ENCODE measurements around the gene LCE5A.

DNA sequence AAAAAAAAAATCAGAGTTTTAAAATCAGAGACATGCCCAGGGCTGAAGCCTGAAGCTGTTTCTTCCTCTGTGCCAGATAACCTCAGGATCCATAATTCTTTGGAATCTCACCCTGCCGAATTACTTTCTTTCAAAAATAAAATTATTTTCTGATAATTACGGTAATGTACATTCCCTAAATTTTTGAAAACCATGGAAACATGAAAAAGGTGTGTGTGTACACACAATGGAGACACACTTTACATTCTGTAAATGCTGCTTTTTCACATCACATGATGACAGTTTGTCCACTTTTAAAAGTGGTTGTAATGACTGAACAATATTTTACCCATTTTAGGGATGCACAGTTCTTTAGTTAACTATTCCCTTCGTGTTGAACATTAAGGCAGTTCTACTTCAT, 25.2 kb downstream of the LCE5A start:
- TF ChIP-seq, protein P1, sequence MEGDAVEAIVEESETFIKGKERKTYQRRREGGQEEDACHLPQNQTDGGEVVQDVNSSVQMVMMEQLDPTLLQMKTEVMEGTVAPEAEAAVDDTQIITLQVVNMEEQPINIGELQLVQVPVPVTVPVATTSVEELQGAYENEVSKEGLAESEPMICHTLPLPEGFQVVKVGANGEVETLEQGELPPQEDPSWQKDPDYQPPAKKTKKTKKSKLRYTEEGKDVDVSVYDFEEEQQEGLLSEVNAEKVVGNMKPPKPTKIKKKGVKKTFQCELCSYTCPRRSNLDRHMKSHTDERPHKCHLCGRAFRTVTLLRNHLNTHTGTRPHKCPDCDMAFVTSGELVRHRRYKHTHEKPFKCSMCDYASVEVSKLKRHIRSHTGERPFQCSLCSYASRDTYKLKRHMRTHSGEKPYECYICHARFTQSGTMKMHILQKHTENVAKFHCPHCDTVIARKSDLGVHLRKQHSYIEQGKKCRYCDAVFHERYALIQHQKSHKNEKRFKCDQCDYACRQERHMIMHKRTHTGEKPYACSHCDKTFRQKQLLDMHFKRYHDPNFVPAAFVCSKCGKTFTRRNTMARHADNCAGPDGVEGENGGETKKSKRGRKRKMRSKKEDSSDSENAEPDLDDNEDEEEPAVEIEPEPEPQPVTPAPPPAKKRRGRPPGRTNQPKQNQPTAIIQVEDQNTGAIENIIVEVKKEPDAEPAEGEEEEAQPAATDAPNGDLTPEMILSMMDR (IDR thresholded peaks at IDR 0.05), result no peak
- no peak for TF ChIP-seq EP300 (IDR thresholded peaks at IDR 0.05)
